Pulmonary artery endothelial cell (primary cell): Measurements from ENCODE around the gene CYP2W1. TPM values are rescaled to one million over a fixed set of nuclear protein-coding genes. Genes with fewer than 3 reads are reported as not detected.

ENCODE experiments used
- DNase-seq: peaks from one replicate; pipeline ENCODE4 v3.0.0-alpha.2; 2011; ENCODE audit warnings: low read depth, low spot score
- total RNA-seq: library from RNA; depleted of rRNA; stranded (reverse); fragments of >200 nt; gene quantifications from 2 replicates; pipeline ENCODE4 v1.2.3, GENCODE V29; 2014

The CYP2W1 gene
- total RNA-seq, 1 donor from 2014 or later: not detected

GRCh38 chr7:981793-982510 is 1.0 kb upstream of the CYP2W1 start:
- DNase-seq: no peak

DNA sequence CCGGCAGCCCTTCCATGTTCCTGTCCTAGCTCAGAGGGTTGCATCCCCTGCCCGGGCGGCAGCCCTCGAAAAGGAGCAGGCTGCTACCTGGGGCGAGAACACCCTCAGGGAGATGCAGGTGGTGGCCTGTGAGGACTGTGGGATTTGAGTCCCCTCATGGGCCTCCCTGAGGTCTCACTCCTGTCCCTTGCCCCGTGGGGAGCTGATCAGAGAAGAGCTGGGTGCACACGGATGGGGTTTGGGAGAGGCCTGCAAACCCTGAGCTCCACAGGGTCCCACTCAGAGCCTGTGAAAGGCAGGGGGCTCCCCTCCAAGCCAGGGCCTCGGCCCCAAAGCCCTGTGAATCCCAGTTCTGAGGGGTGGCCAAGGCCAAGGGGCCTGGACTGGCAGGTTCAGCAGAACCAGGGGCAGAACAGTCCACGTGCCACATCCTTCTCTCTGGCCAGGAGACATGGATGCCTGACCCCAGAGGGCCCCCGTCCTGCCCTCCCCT is 424 bp upstream of the CYP2W1 start:
- no peak for DNase-seq

DNA sequence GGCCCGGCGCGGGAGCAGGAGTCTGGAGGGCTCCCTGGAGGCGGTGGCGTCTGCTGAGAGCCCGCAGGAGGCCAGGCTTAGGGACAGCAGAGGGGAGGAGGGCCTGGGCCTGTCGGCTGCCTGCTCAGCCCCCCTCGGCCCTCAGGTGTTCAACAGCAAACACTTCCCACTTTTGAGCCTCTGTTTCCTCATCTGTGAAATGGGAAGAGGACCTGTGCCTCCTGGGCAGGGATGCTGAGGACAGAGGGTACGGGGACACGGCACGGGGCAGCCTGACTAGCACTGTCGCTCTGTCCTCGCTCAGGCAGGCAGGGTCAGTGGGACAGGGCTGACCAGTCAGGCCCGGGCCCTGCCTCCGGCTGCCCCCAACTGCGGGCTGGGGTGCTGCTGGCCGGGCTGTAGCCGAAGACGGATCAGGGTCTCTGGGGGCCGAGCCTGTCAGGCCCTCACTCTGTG is 663 bp downstream of the CYP2W1 start:
- DNase-seq: no peak

DNA sequence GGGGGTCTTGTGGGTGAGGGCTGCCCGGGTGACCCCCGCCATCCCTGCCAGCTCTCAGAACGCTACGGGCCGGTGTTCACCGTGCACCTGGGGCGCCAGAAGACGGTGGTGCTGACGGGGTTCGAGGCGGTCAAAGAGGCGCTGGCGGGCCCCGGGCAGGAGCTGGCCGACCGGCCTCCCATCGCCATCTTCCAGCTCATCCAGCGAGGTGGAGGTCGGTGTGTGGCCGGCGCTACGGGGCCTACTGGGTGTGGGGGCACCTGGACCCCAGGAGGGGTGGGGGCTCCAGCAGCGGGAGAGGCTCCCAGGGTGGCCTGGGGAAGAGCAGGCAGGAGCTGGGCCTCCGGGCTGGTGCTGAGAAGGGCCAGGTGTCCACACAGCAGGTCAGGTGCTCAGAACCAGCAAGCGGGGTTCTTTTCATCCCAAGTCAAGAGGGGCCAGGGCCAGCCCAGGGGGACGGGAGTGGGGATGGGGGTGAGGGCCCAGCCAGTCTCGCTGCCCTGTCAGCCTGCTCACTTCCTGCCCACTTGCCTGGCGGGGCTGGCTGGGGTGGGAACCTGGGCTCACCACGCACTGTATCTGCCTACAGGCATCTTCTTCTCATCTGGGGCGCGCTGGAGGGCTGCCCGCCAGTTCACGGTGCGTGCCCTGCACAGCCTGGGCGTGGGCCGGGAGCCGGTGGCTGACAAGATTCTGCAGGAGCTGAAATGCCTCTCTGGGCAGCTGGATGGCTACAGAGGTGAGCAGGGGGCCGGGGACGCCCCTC is 1.6 kb downstream of the CYP2W1 start:
- no peak for DNase-seq

- DNase-seq: no peak
Measured at GRCh38 chr7:985127-985416, 2.1 kb downstream of the CYP2W1 start.

DNA sequence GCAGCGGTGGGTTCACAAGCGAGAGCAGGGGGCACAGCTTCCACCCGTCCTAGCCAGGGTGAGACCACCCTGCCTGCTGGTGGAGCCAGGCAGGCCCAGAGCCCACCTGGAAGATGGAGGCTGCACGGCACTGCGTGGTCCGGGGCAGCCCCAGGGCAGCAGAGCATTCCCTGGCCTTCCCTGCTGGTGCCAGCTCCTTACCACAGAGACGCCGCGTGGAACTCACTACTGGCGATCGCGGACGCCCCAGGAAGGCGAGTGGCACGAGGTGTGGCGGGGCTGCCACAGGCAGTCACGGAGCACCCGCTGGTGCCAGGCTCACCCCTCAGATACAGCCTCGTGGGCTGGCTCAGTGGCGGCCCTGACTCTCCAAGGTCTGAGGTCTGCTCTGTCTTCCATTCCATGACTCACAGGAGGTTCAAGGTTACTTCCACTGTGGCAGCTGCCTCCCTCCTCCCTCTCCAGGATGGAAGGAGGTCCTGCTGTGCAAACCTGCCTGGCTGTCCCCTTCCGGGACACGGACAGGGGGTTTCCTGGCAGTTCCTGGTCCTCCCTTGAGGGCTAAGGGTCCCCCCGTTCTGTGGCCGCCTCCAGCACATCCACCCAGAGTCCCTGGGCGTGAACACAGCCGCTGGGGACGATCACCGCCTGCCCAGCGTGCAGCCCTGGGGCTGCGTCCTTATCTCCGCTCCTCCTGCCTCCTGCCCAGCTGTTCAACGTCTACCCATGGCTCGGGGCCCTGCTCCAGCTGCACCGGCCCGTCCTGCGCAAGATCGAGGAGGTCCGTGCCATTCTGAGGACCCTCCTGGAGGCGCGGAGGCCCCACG is 3.1 kb downstream of the CYP2W1 start:
- DNase-seq: no peak

DNA sequence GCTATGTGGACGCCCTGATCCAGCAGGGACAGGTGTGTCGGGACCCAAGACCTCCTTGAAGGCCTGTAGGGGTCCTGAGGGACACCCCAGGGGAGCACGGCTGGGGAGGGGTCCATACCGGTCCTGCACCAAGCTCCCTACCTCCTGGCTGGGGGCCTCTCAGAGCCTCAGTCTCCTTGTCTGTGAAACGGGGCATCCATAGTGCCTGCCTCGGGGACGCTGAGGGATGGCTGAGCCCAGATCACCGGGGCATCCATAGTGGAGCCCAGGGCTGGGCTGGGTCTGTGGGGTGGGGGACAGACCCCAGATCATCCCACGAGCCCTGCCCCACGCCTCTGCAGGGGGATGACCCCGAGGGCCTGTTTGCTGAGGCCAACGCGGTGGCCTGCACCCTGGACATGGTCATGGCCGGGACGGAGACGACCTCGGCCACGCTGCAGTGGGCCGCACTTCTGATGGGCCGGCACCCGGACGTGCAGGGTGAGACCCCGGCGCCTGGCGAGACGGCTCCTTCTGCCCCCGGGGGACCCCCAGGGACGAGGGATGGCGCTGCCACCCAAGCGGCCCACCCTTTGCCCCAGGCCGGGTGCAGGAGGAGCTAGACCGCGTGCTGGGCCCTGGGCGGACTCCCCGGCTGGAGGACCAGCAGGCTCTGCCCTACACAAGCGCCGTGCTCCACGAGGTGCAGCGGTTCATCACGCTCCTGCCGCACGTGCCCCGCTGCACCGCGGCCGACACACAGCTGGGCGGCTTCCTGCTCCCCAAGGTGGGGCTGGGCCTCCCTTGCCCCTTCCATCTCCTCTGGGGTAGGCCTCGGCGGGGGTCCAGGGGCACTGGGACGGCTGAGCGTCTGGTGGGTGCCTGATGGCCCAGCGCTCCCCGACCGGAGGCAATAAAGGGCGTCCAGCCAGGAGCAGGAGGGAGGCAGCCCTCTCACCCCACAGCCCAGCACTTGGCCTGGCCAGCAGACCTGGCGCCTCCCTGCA is 4.1 kb downstream of the CYP2W1 start:
- DNase-seq: no peak

- no peak for DNase-seq
Measured at GRCh38 chr7:987909-988308, 4.9 kb downstream of the CYP2W1 start.

- no peak for DNase-seq
Measured at GRCh38 chr7:988426-988911, 5.5 kb downstream of the CYP2W1 start.

DNA sequence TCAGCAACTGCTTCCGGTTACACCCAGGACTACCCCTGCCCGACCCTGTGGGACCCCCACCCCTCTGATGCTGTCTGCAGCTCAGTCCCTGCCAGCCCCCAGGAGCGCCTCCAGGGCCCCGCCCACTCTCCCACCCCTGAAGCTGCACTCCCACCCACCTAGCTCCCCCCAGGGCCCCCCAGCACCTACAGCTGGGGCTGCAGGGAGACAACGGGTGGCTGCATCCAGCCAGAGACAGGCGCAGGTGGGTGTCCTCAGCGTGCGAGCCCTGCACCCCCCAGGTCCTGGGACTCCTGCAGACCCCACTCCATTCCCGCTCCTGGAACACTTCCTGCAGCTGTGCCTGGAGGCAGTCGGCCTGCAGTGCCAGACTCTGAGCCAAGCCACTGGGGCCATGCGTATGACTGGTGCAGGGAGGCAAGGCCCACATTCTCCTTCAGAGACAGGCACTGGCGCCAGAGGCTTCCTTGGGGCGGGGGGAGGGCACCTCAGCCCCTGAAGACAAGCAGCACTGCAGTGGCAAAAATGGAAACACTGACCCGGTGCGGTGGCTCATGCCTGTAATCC is 6.1 kb downstream of the CYP2W1 start:
- no peak for DNase-seq

GRCh38 chr7:990352-990932 is 7.5 kb downstream of the CYP2W1 start:
- no peak for DNase-seq

GRCh38 chr7:990933-991728 is 8.2 kb downstream of the CYP2W1 start:
- no peak for DNase-seq

- no peak for DNase-seq
Measured at GRCh38 chr7:991729-992656, 9.0 kb downstream of the CYP2W1 start.

GRCh38 chr7:992709-993607 is 10.0 kb downstream of the CYP2W1 start:
- peak; percentile 90 for DNase-seq

DNA sequence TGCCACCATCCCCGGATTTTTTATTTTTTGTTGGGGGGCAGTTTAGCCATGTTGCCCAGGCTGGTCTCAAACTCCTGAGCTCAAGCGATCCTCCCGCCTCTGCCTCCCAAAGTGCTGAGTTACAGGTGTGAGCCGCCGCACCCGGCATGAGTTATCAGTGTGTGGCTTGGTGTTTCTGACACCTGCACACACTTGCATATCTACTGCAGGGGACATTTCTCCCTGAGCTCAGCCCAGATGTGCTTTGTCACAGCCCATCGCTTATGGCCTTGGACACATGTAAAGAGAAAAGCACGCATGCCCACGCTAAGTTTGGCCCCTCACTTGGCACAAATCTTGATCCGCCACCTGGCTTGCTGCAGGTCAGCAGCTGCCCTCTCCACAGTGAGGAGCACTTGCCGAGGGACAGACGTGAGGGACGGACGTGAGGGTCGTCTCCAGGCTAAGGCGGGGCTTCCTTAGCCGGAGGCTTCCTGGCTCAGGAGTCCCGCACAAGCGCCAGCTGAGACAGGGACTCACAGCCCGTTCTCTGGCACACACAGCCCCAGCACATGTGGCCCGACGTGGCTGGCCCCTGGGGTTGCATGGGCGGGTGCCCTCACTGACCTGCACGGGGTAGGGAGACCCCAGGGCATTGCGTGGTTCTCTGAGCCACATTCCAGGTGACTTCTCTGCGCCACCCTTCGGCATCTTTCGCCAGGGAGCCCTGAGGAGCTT is 11.8 kb downstream of the CYP2W1 start:
- DNase-seq: no peak

DNA sequence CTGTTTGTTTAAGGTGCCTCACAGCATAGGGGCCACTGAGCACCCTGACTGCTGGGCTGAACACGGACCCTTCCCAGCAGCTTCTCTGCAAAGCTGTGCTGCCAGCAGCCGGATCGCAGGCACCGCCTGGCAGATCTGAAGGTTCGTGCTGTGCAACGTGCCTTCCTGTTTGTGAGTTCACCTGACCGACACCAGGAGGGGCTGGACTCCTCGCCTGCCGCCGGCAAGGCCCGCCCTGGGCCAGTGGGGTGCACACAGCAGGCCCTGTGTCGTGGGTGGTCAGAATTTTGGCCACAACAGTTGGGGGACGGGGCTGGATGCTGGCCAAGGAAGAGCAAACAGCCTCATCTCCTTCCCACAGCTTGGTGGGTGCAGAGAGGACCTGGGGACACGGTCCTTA is 12.6 kb downstream of the CYP2W1 start:
- DNase-seq: no peak
